ENCODE data around the gene USP6NL. TPM values are rescaled to one million over a fixed set of nuclear protein-coding genes. Genes with fewer than 3 reads are reported as not detected.

Gene USP6NL
- total RNA-seq, 4 donors from 2014 or later, result 10.4 to 14.9 (median 13.2) TPM

DNA sequence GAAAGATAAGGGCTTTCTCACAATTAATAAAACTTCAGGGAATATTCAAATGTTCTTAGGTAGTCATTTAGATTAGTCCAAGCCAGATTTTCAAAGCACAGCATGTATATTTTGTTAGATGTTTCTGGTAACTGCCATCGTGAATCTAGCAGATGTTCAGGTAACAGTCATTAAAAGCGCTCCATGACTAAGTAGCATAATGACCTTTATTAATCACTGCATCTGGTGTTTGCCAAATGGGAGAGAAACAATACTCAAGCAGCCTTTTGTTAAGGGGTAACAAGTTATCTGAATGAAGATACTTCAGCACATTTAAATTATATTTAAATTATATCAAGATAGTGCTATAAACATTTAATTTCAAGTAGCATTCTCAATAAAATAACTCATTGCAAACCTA lies 47.5 kb downstream of the USP6NL start:
- no peaks in the 10 kb centered on the region for H3K27me3 ChIP-seq
- no peaks in the 10 kb centered on the region for H3K36me3 ChIP-seq
- WGBS, result 70% methylated on average over 2 of the region's 2 CpGs
- no peak overlapping the region for H3K27ac ChIP-seq (replicated peaks in 1 of 4)
- no peak overlapping the region for H3K4me3 ChIP-seq
- no peak for TF ChIP-seq POLR2A (IDR thresholded peaks at IDR 0.05; ENCODE audit: low read depth)
- TF ChIP-seq, protein P1, sequence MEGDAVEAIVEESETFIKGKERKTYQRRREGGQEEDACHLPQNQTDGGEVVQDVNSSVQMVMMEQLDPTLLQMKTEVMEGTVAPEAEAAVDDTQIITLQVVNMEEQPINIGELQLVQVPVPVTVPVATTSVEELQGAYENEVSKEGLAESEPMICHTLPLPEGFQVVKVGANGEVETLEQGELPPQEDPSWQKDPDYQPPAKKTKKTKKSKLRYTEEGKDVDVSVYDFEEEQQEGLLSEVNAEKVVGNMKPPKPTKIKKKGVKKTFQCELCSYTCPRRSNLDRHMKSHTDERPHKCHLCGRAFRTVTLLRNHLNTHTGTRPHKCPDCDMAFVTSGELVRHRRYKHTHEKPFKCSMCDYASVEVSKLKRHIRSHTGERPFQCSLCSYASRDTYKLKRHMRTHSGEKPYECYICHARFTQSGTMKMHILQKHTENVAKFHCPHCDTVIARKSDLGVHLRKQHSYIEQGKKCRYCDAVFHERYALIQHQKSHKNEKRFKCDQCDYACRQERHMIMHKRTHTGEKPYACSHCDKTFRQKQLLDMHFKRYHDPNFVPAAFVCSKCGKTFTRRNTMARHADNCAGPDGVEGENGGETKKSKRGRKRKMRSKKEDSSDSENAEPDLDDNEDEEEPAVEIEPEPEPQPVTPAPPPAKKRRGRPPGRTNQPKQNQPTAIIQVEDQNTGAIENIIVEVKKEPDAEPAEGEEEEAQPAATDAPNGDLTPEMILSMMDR (IDR thresholded peaks at IDR 0.05), result no peak
- TF ChIP-seq EP300 (IDR thresholded peaks at IDR 0.05), result no peak
- TF ChIP-seq POLR2AphosphoS5 (IDR thresholded peaks at IDR 0.05), result no peak
- intact Hi-C loops (cut with DNase I), result no loop called here
- H3K9me3 ChIP-seq, result no peaks in the 10 kb centered on the region
- DNase-seq (ENCODE audit: extremely low spot score), result no peak
- H3K4me1 ChIP-seq, result peaks cover 7 to 13% (median 9%) of the 10 kb centered on the region in 4 donors

DNA sequence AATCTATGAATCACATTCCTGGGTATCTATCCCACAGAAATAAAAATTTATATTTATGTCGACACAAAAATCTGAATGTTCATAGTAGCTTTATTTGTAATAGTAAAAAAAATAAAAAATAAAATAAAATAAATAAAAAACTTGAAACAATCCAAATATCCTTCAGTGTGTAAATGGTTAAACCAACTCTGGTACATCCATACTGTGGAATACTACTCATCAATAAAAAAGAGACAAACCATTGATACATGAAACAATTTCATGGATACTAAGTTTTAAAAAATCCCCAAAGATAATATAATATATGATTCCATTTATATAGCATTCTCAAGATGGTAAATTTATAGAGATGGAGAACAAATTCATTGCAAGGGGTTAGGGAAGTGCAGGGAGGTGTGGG lies 48.6 kb downstream of the USP6NL start:
- Histone ChIP-seq H3K4me1 (peaks cover 7 to 13% (median 9%) of the 10 kb centered on the region in 4 donors), H3K4me3 (no peak overlapping the region), H3K36me3 (no peaks in the 10 kb centered on the region), H3K27me3 (no peaks in the 10 kb centered on the region), H3K27ac (replicated peaks in 1 of 4) (no peak overlapping the region), H3K9me3 (no peaks in the 10 kb centered on the region)
- WGBS, result 98% methylated on average over 1 of the region's 1 CpG
- no peak for DNase-seq (ENCODE audit: extremely low spot score)
- intact Hi-C loops (cut with DNase I), result no loop called here
- TF ChIP-seq, protein P1 (IDR thresholded peaks at IDR 0.05), result no peak
- no peak for TF ChIP-seq POLR2AphosphoS5 (IDR thresholded peaks at IDR 0.05)

DNA sequence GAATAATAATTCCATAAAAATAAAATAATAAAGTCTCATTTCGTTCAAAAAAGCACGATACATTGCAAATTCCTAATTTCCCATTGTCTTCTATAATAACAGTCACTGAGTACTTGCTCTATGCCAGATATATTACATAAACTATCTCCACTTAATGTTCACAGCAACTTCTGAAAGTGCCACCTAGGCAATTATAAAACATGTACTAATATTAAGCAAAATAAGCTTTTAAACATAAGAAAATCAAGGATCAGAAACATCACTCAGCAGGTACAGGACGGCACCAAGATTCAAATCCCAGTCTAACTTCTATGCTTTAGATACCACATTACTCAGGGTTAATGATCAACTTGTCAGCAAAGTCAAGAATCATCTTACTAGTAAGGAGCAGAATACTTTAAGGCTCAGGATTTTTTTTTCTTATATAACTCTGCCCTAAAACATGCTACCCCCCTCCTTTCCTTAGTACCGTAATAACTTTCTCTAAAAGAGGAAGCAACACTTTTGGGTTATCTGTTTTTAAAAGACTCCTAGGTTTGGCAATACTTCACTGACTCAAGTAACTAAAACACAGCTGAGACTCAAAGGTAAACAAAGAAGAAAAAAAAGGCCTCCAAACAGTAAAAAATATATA lies 51.3 kb downstream of the USP6NL start:
- Histone ChIP-seq H3K27ac (replicated peaks in 1 of 4) (no peak overlapping the region), H3K4me3 (no peak overlapping the region), H3K36me3 (no peaks in the 10 kb centered on the region), H3K27me3 (no peaks in the 10 kb centered on the region), H3K4me1 (peaks cover 7 to 13% (median 9%) of the 10 kb centered on the region in 4 donors), H3K9me3 (no peaks in the 10 kb centered on the region)
- WGBS, result 68% methylated on average over 4 of the region's 4 CpGs
- TF ChIP-seq, protein P1 (IDR thresholded peaks at IDR 0.05), result no peak
- TF ChIP-seq POLR2AphosphoS5 (IDR thresholded peaks at IDR 0.05) (no peak), POLR2A (IDR thresholded peaks at IDR 0.05; ENCODE audit: low read depth) (no peak), EP300 (IDR thresholded peaks at IDR 0.05) (no peak)
- intact Hi-C loops (cut with DNase I), result no loop called here
- no peak for DNase-seq (ENCODE audit: extremely low spot score)

DNA sequence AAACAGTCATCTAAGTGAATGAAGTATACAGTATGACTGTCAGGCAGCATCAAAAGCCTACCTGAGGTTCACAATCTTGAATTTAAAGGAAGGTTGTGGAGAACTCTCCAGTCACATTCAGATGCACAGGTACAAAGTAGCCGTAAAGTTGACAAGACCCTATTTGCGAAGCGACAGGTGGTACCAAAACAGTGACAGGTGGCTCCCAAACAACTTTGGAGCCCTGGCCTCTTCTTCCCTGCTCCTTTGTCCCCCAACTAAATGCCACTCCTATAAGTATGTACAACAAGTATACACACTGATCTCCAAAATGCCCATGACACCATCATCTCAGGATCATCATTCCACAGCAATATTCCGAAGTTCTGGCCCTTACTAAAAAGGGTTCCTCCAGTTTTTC lies 53.5 kb downstream of the USP6NL start:
- Histone ChIP-seq H3K27me3 (no peaks in the 10 kb centered on the region), H3K36me3 (no peaks in the 10 kb centered on the region), H3K4me3 (no peak overlapping the region), H3K9me3 (no peaks in the 10 kb centered on the region), H3K4me1 (peaks cover 7 to 16% (median 11%) of the 10 kb centered on the region in 4 donors), H3K27ac (replicated peaks in 1 of 4) (no peak overlapping the region)
- intact Hi-C loops (cut with DNase I), result no loop called here
- 100% methylated on average over 3 of the region's 4 CpGs for WGBS
- TF ChIP-seq, protein P1 (IDR thresholded peaks at IDR 0.05), result no peak
- TF ChIP-seq POLR2A (IDR thresholded peaks at IDR 0.05; ENCODE audit: low read depth) (no peak), EP300 (IDR thresholded peaks at IDR 0.05) (no peak), POLR2AphosphoS5 (IDR thresholded peaks at IDR 0.05) (no peak)
- DNase-seq (ENCODE audit: extremely low spot score), result no peak

DNA sequence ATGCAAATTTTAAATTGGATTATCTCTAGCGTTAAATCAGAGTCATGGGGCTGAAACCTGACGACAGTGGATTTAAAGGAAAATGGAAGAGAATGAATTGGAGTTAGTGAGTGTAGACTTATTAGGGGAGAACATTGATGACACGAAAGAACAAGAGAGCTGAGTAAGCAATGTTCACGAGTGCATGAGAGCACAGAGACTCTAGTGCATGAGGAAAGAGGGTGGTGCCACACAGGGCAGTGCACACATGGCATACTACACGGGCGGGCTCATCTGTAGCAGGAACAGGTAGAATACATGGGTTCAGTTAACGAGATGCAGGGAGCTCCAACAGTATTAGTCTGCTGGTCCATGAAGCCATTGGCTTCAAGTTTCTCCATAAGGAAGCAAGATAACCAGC lies 53.9 kb downstream of the USP6NL start:
- no peaks in the 10 kb centered on the region for H3K27me3 ChIP-seq
- no peak overlapping the region for H3K27ac ChIP-seq (replicated peaks in 1 of 4)
- no peaks in the 10 kb centered on the region for H3K36me3 ChIP-seq
- no peak for DNase-seq (ENCODE audit: extremely low spot score)
- no peak overlapping the region for H3K4me3 ChIP-seq
- intact Hi-C loops (cut with DNase I), result no loop called here
- no peaks in the 10 kb centered on the region for H3K9me3 ChIP-seq
- TF ChIP-seq, protein P1 (IDR thresholded peaks at IDR 0.05), result no peak
- no peak for TF ChIP-seq POLR2A (IDR thresholded peaks at IDR 0.05; ENCODE audit: low read depth)
- no peak for TF ChIP-seq EP300 (IDR thresholded peaks at IDR 0.05)
- TF ChIP-seq POLR2AphosphoS5 (IDR thresholded peaks at IDR 0.05), result no peak
- WGBS, result 92% methylated on average over 7 of the region's 7 CpGs
- H3K4me1 ChIP-seq, result peaks cover 10 to 20% (median 14%) of the 10 kb centered on the region in 4 donors

Data from esophagus muscularis mucosa (tissue), 4 donors.